Skeletal muscle cell (primary cell): ENCODE data around the gene ST7.
A peak's percentile ranks its signal among the peaks of the same experiment; 100 is the strongest.

Experiments
- DNase-seq: peaks from one replicate; pipeline ENCODE4 v3.0.0-alpha.2; 2010; ENCODE audit warnings: low read depth
- H3K4me3 ChIP-seq: 2 replicates; pipeline ENCODE4 v1.5.1; 2011; ENCODE audit warnings: low read depth, mild to moderate bottlenecking, control low read depth, low read length, moderate library complexity

Gene ST7

GRCh38 chr7:117045927-117046710, 92.8 kb downstream of the ST7 start:
- no peak for DNase-seq
- H3K4me3 ChIP-seq, result no peak overlapping the region

- H3K4me3 ChIP-seq, result no peak overlapping the region
- no peak for DNase-seq
Observed at GRCh38 chr7:117047496-117047895, 94.2 kb downstream of the ST7 start.

- DNase-seq, result no peak
Observed at GRCh38 chr7:117048114-117048866, 95.0 kb downstream of the ST7 start.

GRCh38 chr7:117048882-117049281, 95.6 kb downstream of the ST7 start:
- no peak overlapping the region for H3K4me3 ChIP-seq
- no peak for DNase-seq

More at GRCh38 chr7:117048114-117048866, 95.0 kb downstream of the ST7 start:
- no peak overlapping the region for H3K4me3 ChIP-seq

GRCh38 chr7:117051808-117052207, 98.5 kb downstream of the ST7 start:
- no peak for DNase-seq

GRCh38 chr7:117053432-117053831, 100.1 kb downstream of the ST7 start:
- no peak for DNase-seq

More at GRCh38 chr7:117051808-117052207, 98.5 kb downstream of the ST7 start:
- H3K4me3 ChIP-seq, result no peak overlapping the region

GRCh38 chr7:117061751-117062150, 108.5 kb downstream of the ST7 start:
- DNase-seq, result no peak
- H3K4me3 ChIP-seq, result no peak overlapping the region

More at GRCh38 chr7:117053432-117053831, 100.1 kb downstream of the ST7 start:
- H3K4me3 ChIP-seq, result no peak overlapping the region

GRCh38 chr7:117062300-117062699, 109.0 kb downstream of the ST7 start:
- no peak overlapping the region for H3K4me3 ChIP-seq
- no peak for DNase-seq

GRCh38 chr7:117064688-117065087, 111.4 kb downstream of the ST7 start:
- no peak for DNase-seq
- no peak overlapping the region for H3K4me3 ChIP-seq

GRCh38 chr7:117065571-117066150, 112.4 kb downstream of the ST7 start:
- no peak for DNase-seq
- no peak overlapping the region for H3K4me3 ChIP-seq

- DNase-seq, result no peak
- H3K4me3 ChIP-seq, result no peak overlapping the region
Observed at GRCh38 chr7:117066668-117067067, 113.4 kb downstream of the ST7 start.

GRCh38 chr7:117067340-117067739, 114.0 kb downstream of the ST7 start:
- DNase-seq, result no peak
- H3K4me3 ChIP-seq, result no peak overlapping the region

- no peak for DNase-seq
- H3K4me3 ChIP-seq, result no peak overlapping the region
Observed at GRCh38 chr7:117068511-117069145, 115.3 kb downstream of the ST7 start.

- no peak for DNase-seq
- H3K4me3 ChIP-seq, result no peak overlapping the region
Observed at GRCh38 chr7:117069379-117069778, 116.1 kb downstream of the ST7 start.

GRCh38 chr7:117071551-117071950, 118.2 kb downstream of the ST7 start:
- H3K4me3 ChIP-seq, result no peak overlapping the region
- DNase-seq, result no peak

GRCh38 chr7:117072620-117073118, 119.4 kb downstream of the ST7 start:
- DNase-seq, result peak; percentile 45
- H3K4me3 ChIP-seq, result no peak overlapping the region

- no peak for DNase-seq
- H3K4me3 ChIP-seq, result no peak overlapping the region
Observed at GRCh38 chr7:117074378-117074777, 121.1 kb downstream of the ST7 start.

GRCh38 chr7:117075934-117076333, 122.6 kb downstream of the ST7 start:
- DNase-seq, result no peak
- no peak overlapping the region for H3K4me3 ChIP-seq

- no peak overlapping the region for H3K4me3 ChIP-seq
- no peak for DNase-seq
Observed at GRCh38 chr7:117076426-117076943, 123.2 kb downstream of the ST7 start.
